Activated CD8-positive, alpha-beta memory T cell treated with anti-CD3 and anti-CD28 coated beads, Interleukin-2, amount 10 ng/mL, durations not matched to agents 7 days and 5 days (primary cell): ENCODE data around the gene PBLD. TPM values are rescaled to one million over a fixed set of nuclear protein-coding genes. Genes with fewer than 3 reads are reported as not detected.

ENCODE experiments used
- ATAC-seq: fragments of 150-1000 bp; cut with Tn5 transposase; one replicate; pipeline ENCODE4 v1.10.0; 2021; ENCODE audit warnings: moderate library complexity
- CTCF ChIA-PET: fragments of 350-600 bp; sonication (Branson Sonifier 250); formaldehyde crosslinking; loops from one replicate; lab custom pipeline; 2021; ENCODE audit warnings: antibody characterized with exemption; lab: Charles Lee
- DNase-seq: peaks from one replicate; pipeline ENCODE4 v3.0.0-alpha.2; 2020
- H3K27ac Mint-ChIP-seq: one replicate; pipeline ENCODE4 v1.8.0; 2021; ENCODE audit warnings: mild to moderate bottlenecking, mixed read lengths
- H3K27me3 Mint-ChIP-seq: one replicate; pipeline ENCODE4 v1.8.0; 2021; ENCODE audit warnings: mixed read lengths
- H3K36me3 Mint-ChIP-seq: one replicate; pipeline ENCODE4 v1.8.0; 2021; ENCODE audit warnings: mild to moderate bottlenecking, mixed read lengths
- H3K4me1 Mint-ChIP-seq: one replicate; pipeline ENCODE4 v1.8.0; 2021; ENCODE audit warnings: mixed read lengths
- H3K4me3 Mint-ChIP-seq: one replicate; pipeline ENCODE4 v1.8.0; 2021; ENCODE audit warnings: mild to moderate bottlenecking, moderate library complexity, mixed read lengths
- H3K9me3 Mint-ChIP-seq: one replicate; pipeline ENCODE4 v1.8.0; 2022; ENCODE audit warnings: low read depth, mixed read lengths
- total RNA-seq, 2 experiments: library from RNA; stranded (reverse); gene quantifications; one replicate each; pipeline ENCODE4 v1.2.3, GENCODE V29; 2021

PBLD gene
- 1 to 10 TPM; 1.1 to 1.4 TPM for total RNA-seq

- Mint-ChIP-seq H3K36me3 (peaks cover 36% of the 10 kb centered on the region), H3K27ac (peak within 1 kb of the TSS; percentile 100)
- CTCF ChIA-PET = interaction anchor here (0.7 to 5.4 kb wide), 8 partner anchors 13 to 477 kb away, joined by 3 to 31 read pairs (median 4); partner anchors contain the start of gene RUFY2
Measured at GRCh38 chr10:68332259-68333057, at the start of gene PBLD. Gene PBLD (minus strand): TSS chr10:68332928. CDS start chr10:68306844, 26,084 bp downstream.

GRCh38 chr10:68371604-68372003 lies 38.9 kb upstream of the PBLD start:
- Mint-ChIP-seq H3K4me3 (no peak overlapping the region), H3K9me3 (no peaks in the 10 kb centered on the region)

More at GRCh38 chr10:68332259-68333057, at the start of gene PBLD:
- Mint-ChIP-seq H3K4me3 (peak within 1 kb of the TSS; percentile 99), H3K9me3 (no peaks in the 10 kb centered on the region), H3K27me3 (no peaks in the 10 kb centered on the region), H3K4me1 (peaks cover 41% of the 10 kb centered on the region)
- ATAC-seq = peak; percentile 26
- DNase-seq = peak; percentile 74

GRCh38 chr10:68367121-68367520 lies 34.4 kb upstream of the PBLD start:
- Mint-ChIP-seq H3K4me3 (no peak overlapping the region), H3K27ac (no peak overlapping the region), H3K4me1 (peaks cover 5% of the 10 kb centered on the region), H3K9me3 (no peaks in the 10 kb centered on the region), H3K36me3 (peaks cover 23% of the 10 kb centered on the region), H3K27me3 (no peaks in the 10 kb centered on the region)
- no peak for DNase-seq
- CTCF ChIA-PET = no interaction called here
- no peak for ATAC-seq

More at GRCh38 chr10:68371604-68372003, 38.9 kb upstream of the PBLD start:
- CTCF ChIA-PET = no interaction called here
- no peaks in the 10 kb centered on the region for H3K4me1 Mint-ChIP-seq
- H3K36me3 Mint-ChIP-seq = peaks cover 38% of the 10 kb centered on the region
- DNase-seq (no peak), ATAC-seq (no peak)
- H3K27me3 Mint-ChIP-seq = no peaks in the 10 kb centered on the region
- H3K27ac Mint-ChIP-seq = no peak overlapping the region

GRCh38 chr10:68366600-68366999 lies 33.9 kb upstream of the PBLD start:
- no peak overlapping the region for H3K27ac Mint-ChIP-seq
- CTCF ChIA-PET = no interaction called here
- DNase-seq (no peak), ATAC-seq (no peak)
- H3K27me3 Mint-ChIP-seq = no peaks in the 10 kb centered on the region
- no peak overlapping the region for H3K4me3 Mint-ChIP-seq
- peaks cover 5% of the 10 kb centered on the region for H3K4me1 Mint-ChIP-seq
- no peaks in the 10 kb centered on the region for H3K9me3 Mint-ChIP-seq
- H3K36me3 Mint-ChIP-seq = peaks cover 17% of the 10 kb centered on the region

GRCh38 chr10:68365611-68366010 lies 32.9 kb upstream of the PBLD start:
- Mint-ChIP-seq H3K27me3 (no peaks in the 10 kb centered on the region), H3K4me3 (no peak overlapping the region), H3K9me3 (no peaks in the 10 kb centered on the region), H3K4me1 (peaks cover 5% of the 10 kb centered on the region), H3K36me3 (peaks cover 11% of the 10 kb centered on the region), H3K27ac (no peak overlapping the region)
- ATAC-seq (peak; percentile 23), DNase-seq (no peak)
- CTCF ChIA-PET = no interaction called here

- Mint-ChIP-seq H3K27me3 (no peaks in the 10 kb centered on the region), H3K36me3 (peaks cover 5% of the 10 kb centered on the region), H3K4me1 (peaks cover 5% of the 10 kb centered on the region), H3K9me3 (no peaks in the 10 kb centered on the region), H3K4me3 (no peak overlapping the region), H3K27ac (peak overlapping the region; percentile 4)
- ATAC-seq (no peak), DNase-seq (no peak)
- CTCF ChIA-PET = interaction anchor here (0.8 kb wide), 1 partner anchor 12 kb away, joined by 3 read pairs; no protein-coding TSS in a partner anchor
Measured at GRCh38 chr10:68364101-68364886, 31.6 kb upstream of the PBLD start.

GRCh38 chr10:68362590-68362989 lies 29.9 kb upstream of the PBLD start:
- Mint-ChIP-seq H3K27me3 (no peaks in the 10 kb centered on the region), H3K9me3 (no peaks in the 10 kb centered on the region), H3K4me1 (peaks cover 5% of the 10 kb centered on the region), H3K36me3 (peaks cover 5% of the 10 kb centered on the region), H3K27ac (no peak overlapping the region), H3K4me3 (no peak overlapping the region)
- no peak for DNase-seq
- CTCF ChIA-PET = interaction anchor here (0.7 to 2.0 kb wide), 2 partner anchors 14 to 238 kb away, joined by 3 to 9 read pairs; no protein-coding TSS in a partner anchor
- no peak for ATAC-seq

- no peak overlapping the region for H3K27ac Mint-ChIP-seq
- H3K4me1 Mint-ChIP-seq = no peaks in the 10 kb centered on the region
- no peak overlapping the region for H3K4me3 Mint-ChIP-seq
- H3K36me3 Mint-ChIP-seq = peaks cover 2% of the 10 kb centered on the region
- no peaks in the 10 kb centered on the region for H3K9me3 Mint-ChIP-seq
- ATAC-seq (no peak), DNase-seq (no peak)
- CTCF ChIA-PET = interaction anchor here (0.6 kb wide), 1 partner anchor 291 kb away, joined by 3 read pairs; no protein-coding TSS in a partner anchor
- H3K27me3 Mint-ChIP-seq = no peaks in the 10 kb centered on the region
Measured at GRCh38 chr10:68359189-68359588, 26.5 kb upstream of the PBLD start.

- Mint-ChIP-seq H3K4me1 (peaks cover 4% of the 10 kb centered on the region), H3K36me3 (peaks cover 16% of the 10 kb centered on the region), H3K9me3 (no peaks in the 10 kb centered on the region), H3K27me3 (no peaks in the 10 kb centered on the region), H3K4me3 (no peak overlapping the region), H3K27ac (no peak overlapping the region)
- CTCF ChIA-PET = interaction anchor here (1.9 kb wide), 1 partner anchor 141 kb away, joined by 6 read pairs; no protein-coding TSS in a partner anchor
- DNase-seq (no peak), ATAC-seq (no peak)
Measured at GRCh38 chr10:68353537-68353936, 20.8 kb upstream of the PBLD start.

- Mint-ChIP-seq H3K4me1 (peaks cover 16% of the 10 kb centered on the region), H3K4me3 (no peak overlapping the region), H3K27me3 (no peaks in the 10 kb centered on the region), H3K36me3 (peaks cover 33% of the 10 kb centered on the region), H3K9me3 (no peaks in the 10 kb centered on the region), H3K27ac (peak overlapping the region; percentile 45)
- peak; percentile 61 for ATAC-seq
- CTCF ChIA-PET = interaction anchor here (0.7 to 2.9 kb wide), 15 partner anchors 9 to 560 kb away, joined by 3 to 31 read pairs (median 3); partner anchors contain the start of genes HNRNPH3 and PBLD
- DNase-seq = peak; percentile 65
Measured at GRCh38 chr10:68348265-68348741, 15.6 kb upstream of the PBLD start.

- peaks cover 16% of the 10 kb centered on the region for H3K4me1 Mint-ChIP-seq
- H3K27ac Mint-ChIP-seq = peak overlapping the region; percentile 46
- CTCF ChIA-PET = interaction anchor here (1.3 to 2.9 kb wide), 2 partner anchors 13 to 27 kb away, joined by 3 to 31 read pairs; partner anchors contain the start of genes HNRNPH3 and PBLD
- DNase-seq = no peak
- no peaks in the 10 kb centered on the region for H3K9me3 Mint-ChIP-seq
- ATAC-seq = no peak
- H3K27me3 Mint-ChIP-seq = no peaks in the 10 kb centered on the region
- no peak overlapping the region for H3K4me3 Mint-ChIP-seq
- H3K36me3 Mint-ChIP-seq = peaks cover 39% of the 10 kb centered on the region
Measured at GRCh38 chr10:68346774-68347173, 14.0 kb upstream of the PBLD start.

- Mint-ChIP-seq H3K27me3 (no peaks in the 10 kb centered on the region), H3K4me3 (no peak overlapping the region), H3K9me3 (no peaks in the 10 kb centered on the region), H3K27ac (peak overlapping the region; percentile 22), H3K36me3 (peaks cover 48% of the 10 kb centered on the region), H3K4me1 (peaks cover 17% of the 10 kb centered on the region)
- ATAC-seq (no peak), DNase-seq (no peak)
- CTCF ChIA-PET = interaction anchor here (0.8 to 1.2 kb wide), 3 partner anchors 10 to 61 kb away, joined by 3 to 4 read pairs (median 4); partner anchors contain the start of genes PBLD and RUFY2
Measured at GRCh38 chr10:68345621-68346020, 12.9 kb upstream of the PBLD start.
